ENCODE measurements around the gene AGTR1. TPM values are rescaled to one million over a fixed set of nuclear protein-coding genes. Genes with fewer than 3 reads are reported as not detected.

Gene AGTR1
- total and polyA plus RNA-seq, 4 donors, result 30.0 to 52.2 (median 41.9) TPM

GRCh38 chr3:148790370-148790769 is 92.7 kb downstream of the AGTR1 start:
- H3K4me1 ChIP-seq (ENCODE audit: control insufficient read depth in 4 of 4, insufficient read depth in 4 of 4, low read length in 3 of 4), result no peaks in the 10 kb centered on the region
- DNase-seq (ENCODE audit: low spot score), result no peak
- no peak for TF ChIP-seq RXRA (IDR thresholded peaks at IDR 0.05)
- TF ChIP-seq YY1 (IDR thresholded peaks at IDR 0.05), result no peak
- no peak for TF ChIP-seq HNF4A (conservative IDR thresholded peaks at IDR 0.05)
- no peak for TF ChIP-seq SP1 (IDR thresholded peaks at IDR 0.05)
- no peak for TF ChIP-seq JUND (IDR thresholded peaks at IDR 0.05)
- no peak for TF ChIP-seq TAF1 (conservative IDR thresholded peaks at IDR 0.05)
- no peak for TF ChIP-seq FOXA2 (IDR thresholded peaks at IDR 0.05)
- no peak for TF ChIP-seq NR2F2 (IDR thresholded peaks at IDR 0.05)
- TF ChIP-seq EGR1 (IDR thresholded peaks at IDR 0.05; ENCODE audit: low read depth in 2 of 2), result no peak
- no peak for TF ChIP-seq FOXA1 (IDR thresholded peaks at IDR 0.05)
- no peak for TF ChIP-seq CTCF (IDR thresholded peaks at IDR 0.05; ENCODE audit: low read depth, low read length, missing input control)
- TF ChIP-seq GABPA (IDR thresholded peaks at IDR 0.05 in 1 of 2, conservative IDR thresholded peaks at IDR 0.05 in 1 of 2), result no peak
- no peak for TF ChIP-seq RAD21 (IDR thresholded peaks at IDR 0.05)
- TF ChIP-seq REST (IDR thresholded peaks at IDR 0.05), result no peak
- no peak for TF ChIP-seq MAX (IDR thresholded peaks at IDR 0.05)
- no peak overlapping the region for H3K27ac ChIP-seq (ENCODE audit: low read depth in 1 of 2, low read length in 2 of 2)
- no peak overlapping the region for H3K4me3 ChIP-seq (ENCODE audit: low read depth in 1 of 3, low read length in 3 of 3)
- 94% methylated on average over 2 of the region's 2 CpGs for WGBS
- H3K9ac ChIP-seq (ENCODE audit: low read depth in 1 of 2, low read length in 2 of 2), result no peak overlapping the region
- H3K27me3 ChIP-seq (ENCODE audit: control insufficient read depth in 4 of 4, insufficient read depth in 4 of 4, low read length in 3 of 4), result no peaks in the 10 kb centered on the region
- no peaks in the 10 kb centered on the region for H3K9me3 ChIP-seq (ENCODE audit: control insufficient read depth in 4 of 4, low read length in 3 of 4)
- no peaks in the 10 kb centered on the region for H3K36me3 ChIP-seq (ENCODE audit: control insufficient read depth in 4 of 4, insufficient read depth in 3 of 4, low read depth in 1 of 4, low read length in 3 of 4)

GRCh38 chr3:148790851-148791735 is 93.4 kb downstream of the AGTR1 start:
- Histone ChIP-seq H3K4me3 (ENCODE audit: low read depth in 1 of 3, low read length in 3 of 3) (no peak overlapping the region), H3K4me1 (ENCODE audit: control insufficient read depth in 4 of 4, insufficient read depth in 4 of 4, low read length in 3 of 4) (no peaks in the 10 kb centered on the region), H3K27ac (ENCODE audit: low read depth in 1 of 2, low read length in 2 of 2) (no peak overlapping the region), H3K9me3 (ENCODE audit: control insufficient read depth in 4 of 4, low read length in 3 of 4) (no peaks in the 10 kb centered on the region), H3K9ac (ENCODE audit: low read depth in 1 of 2, low read length in 2 of 2) (no peak overlapping the region), H3K27me3 (ENCODE audit: control insufficient read depth in 4 of 4, insufficient read depth in 4 of 4, low read length in 3 of 4) (no peaks in the 10 kb centered on the region), H3K36me3 (ENCODE audit: control insufficient read depth in 4 of 4, insufficient read depth in 3 of 4, low read depth in 1 of 4, low read length in 3 of 4) (no peaks in the 10 kb centered on the region)
- TF ChIP-seq ATF3 (IDR thresholded peaks at IDR 0.05) (no peak), SP1 (IDR thresholded peaks at IDR 0.05) (no peak), YY1 (IDR thresholded peaks at IDR 0.05) (no peak), FOXA2 (IDR thresholded peaks at IDR 0.05) (no peak), REST (IDR thresholded peaks at IDR 0.05) (no peak), RXRA (IDR thresholded peaks at IDR 0.05) (no peak), JUND (IDR thresholded peaks at IDR 0.05) (no peak), GABPA (IDR thresholded peaks at IDR 0.05 in 1 of 2, conservative IDR thresholded peaks at IDR 0.05 in 1 of 2) (no peak), ZBTB33 (IDR thresholded peaks at IDR 0.05) (no peak), MAX (IDR thresholded peaks at IDR 0.05) (no peak)
- 82% methylated on average over 6 of the region's 6 CpGs for WGBS
- DNase-seq (ENCODE audit: low spot score), result no peak
